ENCODE measurements around the gene FBXW12. TPM values are rescaled to one million over a fixed set of nuclear protein-coding genes. Genes with fewer than 3 reads are reported as not detected.

Gene FBXW12
- total RNA-seq, 1 experiment from 2014 or later, result not detected

GRCh38 chr3:48407542-48408099 lies 35.6 kb downstream of the FBXW12 start:
- no peak for DNase-seq (ENCODE audit: low read depth)

GRCh38 chr3:48408823-48409281 lies 36.8 kb downstream of the FBXW12 start:
- DNase-seq (ENCODE audit: low read depth), result no peak

GRCh38 chr3:48409291-48410201 lies 37.5 kb downstream of the FBXW12 start:
- DNase-seq (ENCODE audit: low read depth), result no peak

DNA sequence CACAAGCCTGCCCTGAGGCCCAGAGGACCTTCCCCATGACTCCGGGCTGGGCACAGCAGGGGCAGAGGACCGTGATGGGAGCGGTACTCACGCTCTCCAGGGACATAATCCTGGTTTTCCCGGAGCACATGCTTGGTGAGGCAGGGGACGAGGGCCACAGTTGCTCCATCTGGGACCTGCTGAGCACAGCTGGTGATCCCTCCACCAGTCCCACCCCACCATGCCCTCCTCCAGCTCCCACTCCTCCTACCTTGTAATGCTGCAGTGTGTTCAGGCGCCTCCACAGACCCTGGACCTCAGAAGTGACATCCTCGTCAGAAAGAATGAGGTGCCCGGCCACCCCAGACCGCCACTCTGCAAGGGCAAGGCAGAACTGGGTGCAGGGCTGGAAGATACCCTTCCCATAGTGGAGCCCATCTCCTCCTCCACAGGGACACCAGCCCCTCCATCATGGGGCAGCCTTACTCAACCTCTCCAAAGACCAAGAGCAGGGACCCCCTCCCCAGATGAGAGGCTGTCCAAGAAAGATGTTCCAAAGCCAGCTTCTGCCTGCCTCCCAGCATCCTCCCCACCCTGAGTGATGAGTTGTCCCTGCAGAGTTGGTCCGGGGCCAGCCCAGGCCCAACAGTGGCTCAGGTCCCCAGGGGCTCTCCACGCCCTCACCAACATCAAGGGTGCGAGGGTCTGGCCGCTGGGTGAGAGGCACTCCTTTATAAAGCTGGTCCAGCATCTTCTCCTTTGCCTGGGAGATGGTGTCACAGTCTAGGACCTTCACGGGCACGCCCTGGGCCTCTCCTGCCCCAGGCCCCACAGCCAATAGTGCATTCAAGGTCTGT lies 38.4 kb downstream of the FBXW12 start:
- DNase-seq (ENCODE audit: low read depth), result no peak

DNA sequence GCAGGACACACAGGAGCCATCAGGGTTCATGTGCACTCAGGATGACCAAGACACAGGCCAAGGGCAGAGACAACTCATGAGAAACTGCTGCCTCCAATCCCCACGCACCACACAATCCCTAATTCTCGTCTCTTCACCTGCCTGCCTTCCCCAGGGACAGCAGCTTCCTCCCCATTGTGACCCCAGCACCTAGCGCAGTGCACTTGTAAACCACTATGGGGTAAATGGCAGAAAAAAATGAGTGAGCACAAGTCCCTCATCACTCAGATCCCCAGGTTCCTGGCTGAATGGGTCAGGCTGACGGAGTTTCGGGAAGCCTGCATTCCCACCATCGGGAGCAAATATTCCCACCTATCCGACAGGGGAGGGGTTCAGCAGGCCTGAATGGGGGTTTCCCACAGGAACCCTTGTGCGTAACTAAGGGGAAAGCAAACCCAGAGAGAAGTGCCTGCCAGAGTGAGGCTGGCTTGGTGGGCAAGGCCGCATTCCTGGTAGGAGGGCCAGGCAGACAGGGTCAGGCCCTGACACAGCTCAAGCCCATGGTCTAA lies 39.1 kb downstream of the FBXW12 start:
- DNase-seq (ENCODE audit: low read depth), result no peak

DNA sequence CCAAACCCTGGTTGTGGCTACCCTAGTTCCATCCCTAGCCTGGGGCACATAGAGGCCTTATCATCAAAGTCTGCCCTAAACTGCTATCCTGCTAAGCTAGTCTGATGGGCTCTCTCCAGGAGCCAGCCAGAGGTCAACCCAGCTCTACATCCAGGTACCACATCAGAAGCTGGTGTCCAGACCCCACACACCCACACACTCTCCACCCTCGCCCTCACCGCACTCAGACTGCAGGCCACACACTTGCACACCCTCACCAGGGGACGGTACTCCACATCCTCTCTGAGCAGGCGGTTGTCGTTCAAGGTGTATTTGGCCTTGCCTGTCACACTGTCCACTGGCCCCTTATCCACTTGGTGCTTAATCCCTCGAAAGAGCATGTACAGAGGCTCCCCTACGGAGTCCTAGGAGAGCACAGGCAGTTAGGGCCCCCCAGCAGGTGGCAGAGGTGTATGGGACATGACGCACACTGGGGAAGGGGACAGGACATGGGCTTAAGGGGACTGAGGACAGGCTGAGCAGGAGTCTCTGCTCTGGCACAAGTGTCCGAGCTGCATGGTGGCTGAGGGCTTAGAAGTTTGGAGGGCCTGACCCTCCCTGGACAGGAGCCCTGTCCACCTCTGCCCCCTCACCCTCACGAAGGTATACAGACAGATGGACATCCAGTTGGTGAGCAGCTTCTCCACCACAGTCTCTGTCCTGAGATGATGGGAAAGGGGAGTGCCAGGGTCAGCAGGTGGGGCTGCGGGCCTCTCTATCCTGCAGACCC lies 39.8 kb downstream of the FBXW12 start:
- DNase-seq (ENCODE audit: low read depth), result no peak

GRCh38 chr3:48412375-48413001 lies 40.5 kb downstream of the FBXW12 start:
- DNase-seq (ENCODE audit: low read depth), result no peak

GRCh38 chr3:48413086-48413485 lies 41.1 kb downstream of the FBXW12 start:
- no peak for DNase-seq (ENCODE audit: low read depth)

DNA sequence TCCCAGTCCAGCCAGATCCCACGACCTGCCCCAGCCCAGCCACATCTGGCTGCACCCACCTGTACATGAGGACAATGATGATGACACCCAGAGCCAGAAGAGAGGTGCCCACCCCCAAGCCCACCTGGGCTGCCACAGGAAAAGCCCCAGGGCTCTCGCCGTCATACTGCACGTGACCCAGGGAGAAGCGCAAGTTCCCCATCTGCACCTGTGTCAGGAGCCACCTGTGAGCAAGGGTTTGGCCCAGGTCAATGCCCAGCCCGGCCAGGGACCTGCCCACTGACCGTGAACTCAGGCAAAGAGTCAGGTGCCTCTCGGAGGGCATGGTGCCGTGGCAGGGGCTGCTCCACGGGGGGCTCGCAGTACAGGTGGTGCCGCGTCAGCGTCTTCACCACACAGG lies 41.6 kb downstream of the FBXW12 start:
- DNase-seq (ENCODE audit: low read depth), result no peak

- no peak for DNase-seq (ENCODE audit: low read depth)
Observed at GRCh38 chr3:48414376-48415250, 42.6 kb downstream of the FBXW12 start.

DNA sequence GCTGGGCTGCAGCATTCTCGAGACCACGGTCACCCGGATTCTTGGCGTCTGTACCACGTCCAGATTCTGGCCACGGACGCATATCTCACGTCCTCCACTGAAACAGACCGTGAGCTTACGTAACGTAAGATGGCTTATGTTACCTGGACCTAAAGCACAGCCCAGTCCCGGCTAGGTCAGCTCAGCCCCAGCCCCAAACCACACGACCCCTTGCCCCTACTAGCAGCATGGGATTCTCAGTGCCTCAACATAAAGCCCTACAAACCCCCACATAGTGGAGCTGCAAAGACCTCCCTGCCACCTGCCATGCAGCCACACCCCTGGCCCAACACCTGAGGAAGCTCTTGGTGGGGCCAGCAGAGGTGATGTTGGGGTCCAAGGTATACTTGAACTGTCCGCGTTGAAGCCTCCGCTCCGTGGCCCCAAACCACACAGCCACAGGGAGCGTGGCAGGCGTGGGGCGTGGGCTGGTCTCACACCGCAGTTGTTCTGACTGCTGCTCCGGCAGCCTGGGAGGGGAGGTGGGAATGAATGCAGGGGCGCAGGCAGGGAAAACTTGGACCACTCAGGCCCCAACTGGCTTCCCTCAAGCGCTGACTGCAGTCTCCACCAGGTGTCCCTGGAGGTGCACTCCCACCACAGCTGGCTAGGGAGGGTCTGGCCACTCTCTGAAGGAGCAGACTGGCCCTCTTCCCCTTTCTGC lies 43.4 kb downstream of the FBXW12 start:
- DNase-seq (ENCODE audit: low read depth), result no peak

DNA sequence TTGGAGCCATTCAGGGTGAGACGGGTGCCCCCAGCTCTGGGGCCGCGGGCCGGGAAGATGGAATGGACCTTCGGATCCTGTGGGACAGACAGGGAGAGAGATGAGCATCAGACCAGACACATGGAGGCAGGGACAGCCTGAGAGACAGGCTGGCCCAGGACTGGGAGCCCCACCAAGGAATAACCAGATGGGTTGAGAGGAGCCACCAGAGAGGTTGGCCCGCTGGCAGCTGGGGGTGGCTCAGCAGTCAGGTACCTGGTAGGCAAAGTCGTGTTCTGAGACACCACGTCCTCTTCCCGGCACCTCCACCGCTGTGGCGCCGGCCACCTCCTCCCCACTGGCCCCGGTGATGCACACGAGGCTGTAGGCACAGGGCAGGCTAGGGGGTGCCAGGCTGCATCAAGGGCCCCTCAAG lies 44.1 kb downstream of the FBXW12 start:
- DNase-seq (ENCODE audit: low read depth), result no peak

DNA sequence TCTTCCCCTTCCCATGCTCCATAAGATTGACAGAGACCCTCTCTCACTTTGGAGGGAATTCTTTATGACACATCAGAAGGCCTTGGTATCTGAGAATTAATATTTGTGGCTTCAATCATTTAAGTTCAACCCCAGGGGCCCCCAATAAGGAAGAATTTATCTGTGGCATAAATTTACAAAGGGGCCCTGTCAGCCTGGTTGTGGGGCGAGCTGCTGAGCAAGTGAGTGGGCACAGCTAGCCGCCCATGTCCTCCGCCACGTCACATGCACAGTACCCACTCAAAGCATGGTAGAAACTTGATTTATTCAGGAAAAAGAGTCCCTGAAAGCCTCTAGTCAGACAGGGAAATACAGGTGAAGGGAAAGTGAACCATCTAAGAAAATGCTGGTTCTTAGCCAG lies 44.5 kb downstream of the FBXW12 start:
- no peak for DNase-seq (ENCODE audit: low read depth)

- DNase-seq (ENCODE audit: low read depth), result no peak
Observed at GRCh38 chr3:48417529-48418108, 45.6 kb downstream of the FBXW12 start.

- DNase-seq (ENCODE audit: low read depth), result no peak
Observed at GRCh38 chr3:48418140-48418539, 46.1 kb downstream of the FBXW12 start.

DNA sequence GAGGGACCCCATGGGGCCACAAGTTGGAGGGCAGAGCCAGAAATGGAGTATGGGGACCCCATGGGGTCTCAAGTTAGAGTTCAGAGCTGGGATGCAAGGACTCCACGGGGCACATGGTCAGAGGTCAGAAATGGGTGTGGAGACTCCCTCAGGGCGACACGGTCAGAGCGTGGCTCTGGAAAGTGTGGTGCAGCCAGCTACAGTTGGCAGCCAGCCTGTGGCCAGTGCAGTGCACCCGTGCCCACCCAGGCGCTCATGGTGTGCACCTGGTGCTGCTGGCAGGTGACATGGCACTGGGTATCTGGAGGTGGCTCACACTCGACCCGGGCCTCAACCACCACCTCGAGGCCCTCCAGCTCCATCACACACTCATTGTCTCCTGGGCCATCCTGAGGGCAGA lies 46.6 kb downstream of the FBXW12 start:
- no peak for DNase-seq (ENCODE audit: low read depth)

- DNase-seq (ENCODE audit: low read depth), result no peak
Observed at GRCh38 chr3:48419149-48419548, 47.1 kb downstream of the FBXW12 start.

DNA sequence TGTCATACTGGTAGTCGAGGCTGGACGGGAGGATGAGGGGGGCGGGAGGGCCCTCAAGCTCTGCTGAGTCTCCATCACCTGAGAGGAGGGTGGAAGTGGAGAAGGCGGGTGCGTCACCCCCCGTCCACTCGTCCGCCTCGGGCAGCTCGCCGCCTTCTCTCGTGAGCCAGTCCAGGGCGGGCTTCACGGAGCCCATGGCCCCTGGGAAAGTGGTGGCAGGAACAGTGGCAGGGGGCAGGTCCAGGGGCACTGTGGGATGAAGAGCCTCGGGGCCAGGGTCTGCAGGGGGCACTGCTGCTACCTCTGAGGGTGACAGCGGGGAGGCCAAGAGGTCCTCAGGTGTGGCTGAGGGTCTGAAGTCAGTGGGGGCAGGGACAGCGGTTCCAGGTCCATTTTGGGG lies 47.6 kb downstream of the FBXW12 start:
- DNase-seq (ENCODE audit: low read depth), result no peak

- no peak for DNase-seq (ENCODE audit: low read depth)
Observed at GRCh38 chr3:48420561-48420960, 48.5 kb downstream of the FBXW12 start.
